GM04504 (cell line): ENCODE results near the gene GLB1L.
"Not testable (repeated sequence)": the region's sequence is repeated elsewhere in the genome, so short reads cannot be mapped to it uniquely, and the experiment has no call there.

Experiments
- DNase-seq: peaks from one replicate; pipeline ENCODE4 v3.0.0-alpha.2; 2012; ENCODE audit warnings: low read depth

The GLB1L gene

GRCh38 chr2:219206328-219207133 lies 38.7 kb downstream of the GLB1L start, which contains the start of gene ZFAND2B:
TSS of gene ZFAND2B (plus strand) at chr2:219206782. CDS start at chr2:219206988, 206 bp downstream.
- peak; percentile 89 for DNase-seq

GRCh38 chr2:219205981-219206327 lies 39.3 kb downstream of the GLB1L start:
- DNase-seq: no peak

GRCh38 chr2:219205165-219205538 lies 40.1 kb downstream of the GLB1L start:
- DNase-seq: no peak

- no peak for DNase-seq
Observed at GRCh38 chr2:219204425-219205164, 40.6 kb downstream of the GLB1L start.

- DNase-seq: not testable (repeated sequence)
Observed at GRCh38 chr2:219201331-219201730, 43.9 kb downstream of the GLB1L start.

GRCh38 chr2:219200502-219201326 lies 44.5 kb downstream of the GLB1L start:
- DNase-seq: not testable (repeated sequence)

GRCh38 chr2:219199470-219200211 lies 45.6 kb downstream of the GLB1L start:
- DNase-seq: no peak

GRCh38 chr2:219198974-219199373 lies 46.3 kb downstream of the GLB1L start:
- DNase-seq: no peak

- no peak for DNase-seq
Observed at GRCh38 chr2:219197388-219197787, 47.9 kb downstream of the GLB1L start.

- no peak for DNase-seq
Observed at GRCh38 chr2:219186754-219187456, 58.3 kb downstream of the GLB1L start.
